ENCODE data around the gene INKA2. TPM values are rescaled to one million over a fixed set of nuclear protein-coding genes. Genes with fewer than 3 reads are reported as not detected.

INKA2 gene
- total and polyA plus RNA-seq, 12 donors: 6.8 to 34.6 (median 12.5) TPM

DNA sequence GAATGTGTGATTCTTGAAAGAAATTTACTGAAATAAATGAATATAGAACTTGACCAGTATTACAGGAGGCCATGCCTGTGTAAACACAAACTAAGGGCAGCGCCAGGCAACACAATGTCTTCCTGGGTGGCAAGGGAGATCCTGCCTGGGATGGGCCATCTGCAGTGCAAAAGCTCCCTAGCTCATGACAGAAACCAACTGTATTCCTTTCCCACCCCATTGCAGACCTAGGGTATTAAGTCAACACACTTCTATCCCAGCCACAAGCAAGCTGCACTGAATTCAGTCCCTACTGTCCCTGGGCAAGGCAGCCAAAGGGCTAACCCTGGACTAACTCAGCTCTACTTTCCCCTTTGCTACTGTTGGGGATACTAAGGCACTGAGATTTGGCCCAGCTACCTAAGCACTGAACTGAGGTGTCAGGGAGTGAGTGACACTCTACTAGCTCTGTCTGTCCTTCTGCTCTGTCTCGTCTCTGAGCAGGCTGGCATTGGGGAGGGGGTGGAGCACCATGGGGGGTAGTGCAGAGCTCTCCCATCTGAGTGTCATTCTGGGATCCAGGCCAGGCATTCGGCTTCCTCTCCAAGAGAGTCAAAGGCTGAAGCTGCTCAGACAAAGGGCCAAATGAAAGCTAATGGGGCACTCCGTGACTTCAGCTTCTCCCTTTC lies 2.5 kb downstream of the INKA2 start:
- no peaks in the 10 kb centered on the region for H3K9me3 ChIP-seq
- ATAC-seq (peak in 7 of 8 donors; percentile 3 to 41 (median 26)), DNase-seq (peak; percentile 78 to 89)
- WGBS, 2 donors: 29 to 34% methylated on average over 4 of the region's 4 CpGs
- peaks cover 0 to 19% (median 0%) of the 10 kb centered on the region in 7 donors for H3K27me3 ChIP-seq
- TF ChIP-seq, protein P1, sequence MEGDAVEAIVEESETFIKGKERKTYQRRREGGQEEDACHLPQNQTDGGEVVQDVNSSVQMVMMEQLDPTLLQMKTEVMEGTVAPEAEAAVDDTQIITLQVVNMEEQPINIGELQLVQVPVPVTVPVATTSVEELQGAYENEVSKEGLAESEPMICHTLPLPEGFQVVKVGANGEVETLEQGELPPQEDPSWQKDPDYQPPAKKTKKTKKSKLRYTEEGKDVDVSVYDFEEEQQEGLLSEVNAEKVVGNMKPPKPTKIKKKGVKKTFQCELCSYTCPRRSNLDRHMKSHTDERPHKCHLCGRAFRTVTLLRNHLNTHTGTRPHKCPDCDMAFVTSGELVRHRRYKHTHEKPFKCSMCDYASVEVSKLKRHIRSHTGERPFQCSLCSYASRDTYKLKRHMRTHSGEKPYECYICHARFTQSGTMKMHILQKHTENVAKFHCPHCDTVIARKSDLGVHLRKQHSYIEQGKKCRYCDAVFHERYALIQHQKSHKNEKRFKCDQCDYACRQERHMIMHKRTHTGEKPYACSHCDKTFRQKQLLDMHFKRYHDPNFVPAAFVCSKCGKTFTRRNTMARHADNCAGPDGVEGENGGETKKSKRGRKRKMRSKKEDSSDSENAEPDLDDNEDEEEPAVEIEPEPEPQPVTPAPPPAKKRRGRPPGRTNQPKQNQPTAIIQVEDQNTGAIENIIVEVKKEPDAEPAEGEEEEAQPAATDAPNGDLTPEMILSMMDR (IDR thresholded peaks at IDR 0.05): no peak
- peaks cover 23 to 90% (median 78%) of the 10 kb centered on the region in 9 donors for H3K4me1 ChIP-seq
- H3K4me3 ChIP-seq: peak overlapping the region in 8 of 10 donors; percentile 68 to 80 (median 78)
- H3K36me3 ChIP-seq: peaks cover 0 to 21% (median 0%) of the 10 kb centered on the region in 9 donors
- H3K27ac ChIP-seq: peak overlapping the region; percentile 96 to 100 (median 98)
- intact Hi-C loops (cut with DNase I): loop anchor here in 1 of 10 donors (10.0 kb wide), 1 partner anchor 968 kb away; the partner anchor contains the start of gene RHOC

DNA sequence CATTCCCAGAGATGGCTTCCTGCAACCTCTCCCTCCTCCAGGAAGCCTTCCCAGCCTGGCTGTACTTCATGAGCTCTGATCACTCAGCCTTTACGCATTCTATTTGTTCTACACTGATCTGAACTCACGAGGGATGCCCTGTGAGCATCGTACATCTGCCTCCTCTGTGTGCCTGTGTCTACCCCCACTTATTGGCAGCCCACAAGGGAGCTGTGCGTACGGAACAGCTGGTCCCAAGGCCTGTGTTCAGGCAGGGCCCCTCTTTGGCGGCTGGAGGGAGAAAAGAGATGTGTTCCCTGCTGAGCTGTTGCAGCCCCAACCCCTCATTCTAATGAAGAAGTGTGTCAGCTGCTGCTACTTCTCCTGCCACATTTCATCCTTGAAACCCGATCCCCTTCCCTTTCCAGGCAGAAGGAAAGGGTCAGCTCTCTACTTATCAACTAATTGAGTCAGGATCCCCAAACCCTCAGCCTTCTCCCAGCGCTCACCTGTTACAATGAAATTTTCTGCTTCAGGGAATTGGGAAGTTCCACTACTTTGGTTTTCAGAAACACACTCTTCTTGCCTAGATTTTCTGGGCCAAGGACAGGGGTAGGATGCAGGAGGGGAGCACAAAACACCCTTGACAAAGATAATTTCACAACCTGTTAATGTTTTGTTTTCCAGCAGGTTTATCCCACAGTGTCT lies 3.2 kb downstream of the INKA2 start:
- Histone ChIP-seq H3K9me3 (no peaks in the 10 kb centered on the region), H3K4me3 (peak overlapping the region in 2 of 10 donors; percentile 77 to 78), H3K27me3 (peaks cover 0 to 12% (median 0%) of the 10 kb centered on the region in 7 donors), H3K27ac (peak overlapping the region in 9 of 10 donors; percentile 96 to 100 (median 98)), H3K36me3 (peaks cover 0 to 21% (median 0%) of the 10 kb centered on the region in 9 donors), H3K4me1 (peaks cover 23 to 93% (median 84%) of the 10 kb centered on the region in 9 donors)
- TF ChIP-seq, protein P1 (IDR thresholded peaks at IDR 0.05): no peak
- no peak for DNase-seq
- 68 to 75% methylated on average over 8 of the region's 8 CpGs for WGBS, 2 donors
- no peak for ATAC-seq
- intact Hi-C loops (cut with DNase I): loop anchor here in 1 of 10 donors (10.0 kb wide), 1 partner anchor 969 kb away; the partner anchor contains the start of gene RHOC

DNA sequence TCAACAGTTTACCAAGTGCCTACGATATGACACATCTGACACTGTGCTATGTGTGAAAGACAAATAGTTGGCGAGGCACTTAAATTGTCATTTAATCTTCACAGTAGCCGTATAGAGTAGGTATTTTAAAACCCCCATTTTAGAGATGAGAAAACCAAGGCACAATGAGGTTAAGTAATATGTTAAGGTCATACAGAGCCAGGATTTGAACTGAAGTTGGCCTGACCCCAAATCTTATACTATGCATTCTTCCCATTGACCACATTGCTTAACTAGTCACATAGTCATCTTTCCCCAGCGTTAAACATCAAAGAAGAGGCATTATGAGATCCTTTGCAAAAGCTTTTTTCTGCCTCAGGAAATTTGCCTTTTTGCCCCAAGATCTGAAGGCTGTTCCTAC lies 3.9 kb downstream of the INKA2 start:
- TF ChIP-seq, protein P1 (IDR thresholded peaks at IDR 0.05): no peak
- ATAC-seq (no peak), DNase-seq (no peak)
- peaks cover 29 to 93% (median 87%) of the 10 kb centered on the region in 9 donors for H3K4me1 ChIP-seq
- H3K36me3 ChIP-seq: peaks cover 0 to 21% (median 0%) of the 10 kb centered on the region in 9 donors
- WGBS, 2 donors: 74 to 78% methylated on average over 4 of the region's 4 CpGs
- peak overlapping the region in 8 of 10 donors; percentile 96 to 100 (median 98) for H3K27ac ChIP-seq
- intact Hi-C loops (cut with DNase I): loop anchor here in 1 of 10 donors (10.0 kb wide), 1 partner anchor 969 kb away; the partner anchor contains the start of gene RHOC
- H3K27me3 ChIP-seq: peaks cover 0 to 6% (median 0%) of the 10 kb centered on the region in 7 donors
- H3K9me3 ChIP-seq: no peaks in the 10 kb centered on the region
- H3K4me3 ChIP-seq: no peak overlapping the region

DNA sequence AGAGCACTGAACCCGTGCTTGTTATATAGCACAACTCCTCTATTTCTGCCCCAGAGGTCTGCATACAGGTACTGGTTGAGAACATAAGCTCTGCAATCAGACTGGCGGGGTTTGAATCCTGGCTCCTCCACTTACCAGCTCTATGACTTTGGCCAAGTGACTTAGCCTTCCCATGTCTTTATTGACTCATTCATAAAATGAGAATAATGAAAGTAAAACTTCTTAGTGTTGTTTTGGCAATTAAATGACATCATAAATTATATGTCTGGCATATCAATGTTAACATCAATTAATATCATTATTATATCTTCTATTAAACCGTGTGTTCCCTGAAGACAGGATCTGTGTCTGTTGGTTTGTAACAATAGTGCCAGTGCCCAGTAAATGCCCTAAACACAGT lies 4.3 kb downstream of the INKA2 start:
- Histone ChIP-seq H3K36me3 (peaks cover 0 to 21% (median 0%) of the 10 kb centered on the region in 9 donors), H3K9me3 (no peaks in the 10 kb centered on the region), H3K4me1 (peaks cover 31 to 93% (median 87%) of the 10 kb centered on the region in 9 donors), H3K27ac (peak overlapping the region in 9 of 10 donors; percentile 51 to 98 (median 81)), H3K27me3 (peaks cover 0 to 2% (median 0%) of the 10 kb centered on the region in 7 donors), H3K4me3 (no peak overlapping the region)
- no peak for ATAC-seq
- DNase-seq: no peak
- 84 to 91% methylated on average over 3 of the region's 3 CpGs for WGBS, 2 donors
- TF ChIP-seq, protein P1 (IDR thresholded peaks at IDR 0.05): no peak
- intact Hi-C loops (cut with DNase I): loop anchor here in 1 of 10 donors (10.0 kb wide), 1 partner anchor 970 kb away; the partner anchor contains the start of gene RHOC
